ENCODE results near the gene CUTA.

CUTA gene

GRCh38 chr6:33420491-33421343 is 2.8 kb upstream of the CUTA start:
- no peak for FAIRE-seq

- FAIRE-seq, result no peak
These were observed 1.9 kb upstream of the CUTA start, which contains the start of gene SYNGAP1 for GRCh38 chr6:33419580-33420490. SYNGAP1 (plus strand) TSS chr6:33420065; CDS start chr6:33420265, 200 bp downstream.

GRCh38 chr6:33418690-33419291 is 884 bp upstream of the CUTA start:
- no peak for FAIRE-seq

- no peak for FAIRE-seq
These were observed 592 bp downstream of the CUTA start for GRCh38 chr6:33417128-33417902.

- no peak for FAIRE-seq
These were observed 1.4 kb downstream of the CUTA start for GRCh38 chr6:33416386-33417127.

- FAIRE-seq, result no peak
These were observed 2.1 kb downstream of the CUTA start for GRCh38 chr6:33415831-33416230.

GRCh38 chr6:33414592-33415271 is 3.2 kb downstream of the CUTA start:
- no peak for FAIRE-seq

GRCh38 chr6:33413241-33414120 is 4.4 kb downstream of the CUTA start:
- no peak for FAIRE-seq

GRCh38 chr6:33412140-33413009 is 5.5 kb downstream of the CUTA start:
- no peak for FAIRE-seq

- no peak for FAIRE-seq
These were observed 6.3 kb downstream of the CUTA start for GRCh38 chr6:33411632-33412005.

- FAIRE-seq, result no peak
These were observed 6.9 kb downstream of the CUTA start, which contains the start of gene PHF1 for GRCh38 chr6:33410711-33411631. PHF1 (plus strand) TSS chr6:33411014; CDS start chr6:33412264, 1,250 bp downstream.

GRCh38 chr6:33410050-33410710 is 7.7 kb downstream of the CUTA start:
- peak; percentile 55 for FAIRE-seq

- peak; percentile 68 for FAIRE-seq
These were observed 10.7 kb downstream of the CUTA start for GRCh38 chr6:33407132-33407718.

- no peak for FAIRE-seq
These were observed 11.8 kb downstream of the CUTA start for GRCh38 chr6:33406126-33406525.

GRCh38 chr6:33405386-33405940 is 12.4 kb downstream of the CUTA start:
- FAIRE-seq, result no peak

GRCh38 chr6:33404884-33405283 is 13.0 kb downstream of the CUTA start:
- no peak for FAIRE-seq
